COLO668 (cell line): ENCODE data around the gene HSPB9.
A peak's percentile ranks its signal among the peaks of the same experiment; 100 is the strongest.
"Not testable (repeated sequence)": the region's sequence is repeated elsewhere in the genome, so short reads cannot be mapped to it uniquely, and the experiment has no call there.

Experiments
- DNase-seq: peaks from one replicate; lab custom pipeline; 2025; ENCODE audit not compliant: unreplicated experiment; lab: John Stamatoyannopoulos, UW

HSPB9 gene

GRCh38 chr17:42140690-42141089 lies 18.1 kb downstream of the HSPB9 start:
- DNase-seq: not testable (repeated sequence)

DNA sequence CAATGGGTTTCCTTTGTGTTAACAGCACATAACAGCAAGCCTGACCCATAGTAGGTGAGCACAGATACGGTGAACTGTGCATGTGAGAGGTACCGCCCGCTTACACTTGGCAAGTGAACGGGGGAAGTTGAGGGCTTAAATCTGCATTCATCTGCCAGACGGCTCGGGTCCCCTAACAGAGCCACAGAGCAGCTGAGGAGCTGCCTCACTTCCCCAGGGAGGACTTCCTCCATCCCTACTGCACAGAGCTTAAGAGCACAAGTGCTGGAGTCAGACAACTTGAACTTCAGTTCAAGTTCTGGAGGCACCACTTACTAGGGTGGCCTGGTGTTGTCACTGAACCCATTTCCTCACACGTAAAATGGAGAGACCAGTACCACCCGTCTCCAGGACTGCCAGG lies 18.8 kb downstream of the HSPB9 start:
- DNase-seq: no peak

DNA sequence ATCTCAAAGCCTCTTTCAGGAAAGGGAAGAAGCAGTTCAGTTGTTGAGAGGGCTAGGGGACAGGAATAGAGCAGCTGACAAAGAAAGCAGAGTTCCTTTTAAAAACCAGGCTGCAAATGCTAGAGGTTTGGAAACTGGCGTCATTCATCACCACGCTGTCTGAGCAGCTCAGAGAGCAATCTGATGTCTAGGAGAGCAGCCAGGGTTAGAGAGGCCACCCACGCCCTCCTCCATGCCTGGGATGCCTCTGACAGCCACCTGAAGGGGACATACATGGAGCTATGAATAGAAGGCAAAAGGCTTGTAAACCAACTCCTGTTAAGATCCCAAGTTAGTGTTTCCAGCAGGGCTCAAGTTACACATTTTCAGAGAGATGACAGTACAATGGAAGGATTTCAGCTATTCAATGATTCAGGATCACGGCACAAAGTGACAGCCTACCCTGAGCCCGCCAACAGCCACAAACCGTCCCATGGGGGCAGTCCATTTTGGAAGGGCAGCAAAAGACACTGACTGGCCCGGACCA lies 19.8 kb downstream of the HSPB9 start:
- no peak for DNase-seq

GRCh38 chr17:42143138-42143537 lies 20.5 kb downstream of the HSPB9 start:
- DNase-seq: not testable (repeated sequence)

- no peak for DNase-seq
Measured at GRCh38 chr17:42146911-42147607, 24.5 kb downstream of the HSPB9 start.

GRCh38 chr17:42153919-42154742 lies 31.5 kb downstream of the HSPB9 start:
- peak; percentile 2 for DNase-seq

GRCh38 chr17:42155614-42156045 lies 33.0 kb downstream of the HSPB9 start:
- DNase-seq: no peak

- DNase-seq: no peak
Measured at GRCh38 chr17:42159796-42160530, 37.4 kb downstream of the HSPB9 start.

- DNase-seq: no peak
Measured at GRCh38 chr17:42160531-42160910, 37.9 kb downstream of the HSPB9 start.

GRCh38 chr17:42163113-42163512 lies 40.5 kb downstream of the HSPB9 start:
- peak; percentile 18 for DNase-seq

DNA sequence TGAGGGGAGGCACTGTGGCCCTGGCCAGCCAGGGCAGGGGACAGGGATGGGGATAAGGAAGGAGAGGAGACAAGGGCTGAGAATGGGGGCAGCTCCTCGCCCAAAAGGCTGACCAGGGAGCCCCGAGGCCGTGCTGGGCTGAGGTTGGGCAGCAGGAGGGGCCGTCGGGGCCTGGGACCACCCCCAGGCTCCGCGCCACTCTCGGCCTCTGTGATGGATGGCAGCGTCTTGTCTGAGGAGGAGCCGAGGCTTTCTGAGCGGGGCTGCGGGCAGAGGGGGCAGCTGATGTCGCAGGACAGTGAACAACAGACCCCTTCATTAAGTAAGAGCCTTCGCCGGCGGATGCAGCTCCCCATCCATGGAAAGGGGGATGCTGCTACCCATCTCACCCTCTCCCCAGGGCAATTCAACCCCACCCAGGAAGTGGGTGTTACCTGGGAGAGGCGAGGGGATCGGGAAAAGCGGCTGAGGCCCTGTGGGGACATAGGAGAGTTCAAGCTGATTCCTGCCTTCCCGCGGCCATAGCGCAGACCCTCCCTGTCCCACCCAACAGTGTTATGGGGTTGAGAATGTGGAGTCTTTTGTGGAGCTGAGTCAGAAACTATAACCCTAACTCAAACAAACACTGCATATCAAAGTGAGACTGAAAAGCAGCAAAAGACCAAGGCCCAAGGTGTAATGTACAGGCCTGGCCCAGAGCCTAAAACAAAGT lies 41.2 kb downstream of the HSPB9 start:
- no peak for DNase-seq

GRCh38 chr17:42165751-42166150 lies 43.1 kb downstream of the HSPB9 start:
- no peak for DNase-seq

GRCh38 chr17:42166196-42166763 lies 43.7 kb downstream of the HSPB9 start:
- DNase-seq: no peak

DNA sequence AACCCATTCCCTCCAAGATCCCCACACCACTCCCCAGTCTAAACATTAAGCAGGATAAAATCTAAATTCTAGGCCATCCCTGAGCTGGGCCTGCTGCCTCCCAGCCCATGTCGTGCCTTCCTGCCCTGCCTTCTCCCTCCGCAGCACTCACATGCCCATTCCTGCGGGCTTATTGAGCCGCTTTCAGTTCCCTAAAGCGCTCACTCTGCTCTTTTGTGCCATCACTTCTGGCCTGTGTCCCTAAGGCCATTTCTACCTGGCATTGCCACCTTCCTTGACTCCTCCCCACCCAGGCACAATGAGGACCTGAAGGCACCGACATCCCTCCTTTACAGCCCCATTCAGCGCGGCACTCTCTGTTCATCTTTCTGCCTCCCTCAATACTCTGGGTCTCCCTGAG lies 45.2 kb downstream of the HSPB9 start:
- DNase-seq: no peak

GRCh38 chr17:42169351-42169750 lies 46.7 kb downstream of the HSPB9 start:
- DNase-seq: no peak

- no peak for DNase-seq
Measured at GRCh38 chr17:42171831-42172230, 49.2 kb downstream of the HSPB9 start.
